PC-9 (cell line): ENCODE results near the gene PTPN13. TPM values are rescaled to one million over a fixed set of nuclear protein-coding genes. Genes with fewer than 3 reads are reported as not detected.

Experiments
- BruUV-seq: library from RNA; stranded (reverse); fragments of 400-500 nt; replicated peaks from 2 replicates; lab custom pipeline; 2021; lab: Mats Ljungman, UMichigan
- CTCF ChIA-PET: fragments of 300-600 bp; sonication (Branson Sonifier 250); formaldehyde crosslinking; loops from one replicate; lab custom pipeline; 2022; ENCODE audit warnings: antibody characterized with exemption; lab: Charles Lee
- POLR2A ChIA-PET: fragments of 300-600 bp; sonication (Branson Sonifier 250); formaldehyde crosslinking; loops from one replicate; lab custom pipeline; 2022; ENCODE audit warnings: antibody characterized with exemption; ENCODE audit not compliant: unreplicated experiment; lab: Charles Lee
- DNase-seq, 2 experiments: peaks; one replicate each; pipeline versions ENCODE4 v3.0.0 to v3.0.0-alpha.2; 2015 to 2022; ENCODE audit warnings: mixed read lengths in 1 of 2
- H2AFZ ChIP-seq: fragments of 200-600 bp; sonication (generic); 2 replicates; pipeline ENCODE4 v1.8.1; 2017; ENCODE audit warnings: antibody characterized with exemption
- H3F3A ChIP-seq: fragments of 200-600 bp; sonication (generic); 2 replicates; pipeline ENCODE4 v1.8.1; 2017; ENCODE audit warnings: antibody characterized with exemption, mild to moderate bottlenecking, low read depth; ENCODE audit not compliant: insufficient read depth
- H3K27ac ChIP-seq: fragments of 200-600 bp; sonication (generic); 2 replicates; pipeline ENCODE4 v1.6.1; 2016; ENCODE audit warnings: mixed run types
- H3K27me3 ChIP-seq: fragments of 200-600 bp; sonication (generic); 2 replicates; pipeline ENCODE4 v1.6.1; 2016; ENCODE audit warnings: low read depth, mixed run types; ENCODE audit not compliant: insufficient read depth
- H3K36me3 ChIP-seq: fragments of 200-600 bp; sonication (generic); 2 replicates; pipeline ENCODE4 v1.6.1; 2016; ENCODE audit warnings: low read depth, mixed run types
- H3K4me1 ChIP-seq: fragments of 200-600 bp; sonication (generic); replicated peaks from 2 replicates; pipeline ENCODE4 v1.6.1; 2016; ENCODE audit warnings: mixed run types; ENCODE audit not compliant: insufficient read depth
- H3K4me2 ChIP-seq: fragments of 200-600 bp; sonication (generic); 2 replicates; pipeline ENCODE4 v1.6.1; 2017; ENCODE audit warnings: mixed run types
- H3K4me3 ChIP-seq: fragments of 200-600 bp; sonication (generic); 2 replicates; pipeline ENCODE4 v1.6.1; 2016; ENCODE audit warnings: mixed run types
- H3K79me2 ChIP-seq: fragments of 200-600 bp; sonication (generic); 2 replicates; pipeline ENCODE4 v1.6.1; 2017; ENCODE audit warnings: low read depth, mixed run types
- H3K9me2 ChIP-seq: fragments of 200-600 bp; sonication (generic); 2 replicates; pipeline ENCODE4 v1.8.1; 2017; ENCODE audit warnings: mild to moderate bottlenecking; ENCODE audit not compliant: insufficient read depth
- H3K9me3 ChIP-seq: fragments of 200-600 bp; sonication (generic); 2 replicates; pipeline ENCODE4 v1.8.1; 2016; ENCODE audit warnings: low read depth; ENCODE audit not compliant: insufficient read depth
- H4K20me1 ChIP-seq: fragments of 200-600 bp; sonication (generic); 2 replicates; pipeline ENCODE4 v1.8.1; 2017; ENCODE audit not compliant: insufficient read depth
- EZH2 ChIP-seq: fragments of 200-600 bp; sonication (generic); IDR thresholded peaks from 2 replicates; pipeline ENCODE4 v1.8.0; 2017; ENCODE audit warnings: antibody characterized with exemption, low read depth
- intact Hi-C: fragments of 100-400 bp; cut with micrococcal nuclease; formaldehyde crosslinking; loops from one replicate; pipeline ENCODE4 v1.10.0; 2022; ENCODE audit not compliant: unreplicated experiment
- total RNA-seq: library from RNA; stranded (reverse); gene quantifications from 2 replicates; pipeline ENCODE4 v1.2.3, GENCODE V29; 2021
- TF ChIP-seq, protein P1 (sequence below): fragments of 200-600 bp; sonication (generic); conservative IDR thresholded peaks from 2 replicates; pipeline ENCODE4 v1.6.1; 2017; ENCODE audit warnings: mixed run types, antibody characterized with exemption, mild to moderate bottlenecking, moderate library complexity

PTPN13 gene
- total RNA-seq, 1 experiment from 2014 or later: 6.9 TPM

DNA sequence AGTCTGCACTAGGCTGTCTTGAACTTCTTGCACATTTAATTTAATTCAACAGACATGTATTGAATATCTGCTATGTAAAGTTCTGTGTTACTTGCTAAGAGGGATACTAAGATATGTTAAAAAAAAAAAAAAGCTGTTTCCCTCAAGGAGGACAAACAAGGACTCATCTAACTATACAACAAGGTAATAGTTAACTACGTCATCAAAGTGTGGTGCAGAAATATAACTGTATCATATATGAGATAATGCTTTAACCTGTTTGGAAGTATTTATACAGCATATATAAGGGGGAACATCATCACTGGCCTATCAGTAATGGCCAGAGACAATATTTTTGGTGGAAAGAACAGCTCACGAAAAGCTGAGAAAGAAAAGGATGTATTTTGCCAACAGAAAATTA is 89.9 kb downstream of the PTPN13 start:
- no peaks in the 10 kb centered on the region; the same call in 1 of the 2 replicates for H3K4me1 ChIP-seq
- no peak overlapping the region for H3K4me3 ChIP-seq
- no peaks in the 10 kb centered on the region for H3F3A ChIP-seq
- H2AFZ ChIP-seq: no peak overlapping the region
- TF ChIP-seq, protein P1, sequence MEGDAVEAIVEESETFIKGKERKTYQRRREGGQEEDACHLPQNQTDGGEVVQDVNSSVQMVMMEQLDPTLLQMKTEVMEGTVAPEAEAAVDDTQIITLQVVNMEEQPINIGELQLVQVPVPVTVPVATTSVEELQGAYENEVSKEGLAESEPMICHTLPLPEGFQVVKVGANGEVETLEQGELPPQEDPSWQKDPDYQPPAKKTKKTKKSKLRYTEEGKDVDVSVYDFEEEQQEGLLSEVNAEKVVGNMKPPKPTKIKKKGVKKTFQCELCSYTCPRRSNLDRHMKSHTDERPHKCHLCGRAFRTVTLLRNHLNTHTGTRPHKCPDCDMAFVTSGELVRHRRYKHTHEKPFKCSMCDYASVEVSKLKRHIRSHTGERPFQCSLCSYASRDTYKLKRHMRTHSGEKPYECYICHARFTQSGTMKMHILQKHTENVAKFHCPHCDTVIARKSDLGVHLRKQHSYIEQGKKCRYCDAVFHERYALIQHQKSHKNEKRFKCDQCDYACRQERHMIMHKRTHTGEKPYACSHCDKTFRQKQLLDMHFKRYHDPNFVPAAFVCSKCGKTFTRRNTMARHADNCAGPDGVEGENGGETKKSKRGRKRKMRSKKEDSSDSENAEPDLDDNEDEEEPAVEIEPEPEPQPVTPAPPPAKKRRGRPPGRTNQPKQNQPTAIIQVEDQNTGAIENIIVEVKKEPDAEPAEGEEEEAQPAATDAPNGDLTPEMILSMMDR: no peak
- no peak for TF ChIP-seq EZH2
- no peaks in the 10 kb centered on the region for H3K79me2 ChIP-seq
- POLR2A ChIA-PET: interaction anchor here (0.5 kb wide), 1 partner anchor 38 kb away, joined by 3 read pairs; no protein-coding TSS in a partner anchor
- DNase-seq: no peak
- H4K20me1 ChIP-seq: no peaks in the 10 kb centered on the region
- no peak overlapping the region for H3K4me2 ChIP-seq
- H3K9me3 ChIP-seq: no peaks in the 10 kb centered on the region
- no peaks in the 10 kb centered on the region for H3K36me3 ChIP-seq
- no TSS peak for BruUV-seq
- no peaks in the 10 kb centered on the region for H3K9me2 ChIP-seq
- H3K27ac ChIP-seq: no peak overlapping the region
- CTCF ChIA-PET: no interaction called here
- intact Hi-C loops: no loop called here
- no peaks in the 10 kb centered on the region for H3K27me3 ChIP-seq

DNA sequence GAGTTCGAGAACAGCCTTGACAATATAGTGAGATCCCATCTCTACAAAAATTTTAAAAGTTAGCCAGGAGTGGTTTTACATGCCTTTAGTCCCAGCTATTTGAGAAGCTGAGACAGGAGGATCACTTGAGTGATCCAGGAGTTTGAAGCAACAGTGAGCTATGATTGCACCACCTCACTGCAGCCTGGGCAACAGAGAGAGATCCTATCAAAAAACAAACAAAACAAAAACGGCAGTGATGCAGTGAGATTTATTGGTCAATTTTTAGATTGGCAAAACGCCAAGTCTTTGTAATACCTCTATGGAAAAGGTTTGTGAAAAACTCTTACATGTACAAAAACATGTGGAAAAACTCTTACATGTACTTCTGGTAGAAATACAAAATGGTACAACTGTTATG is 91.3 kb downstream of the PTPN13 start:
- intact Hi-C loops: no loop called here
- H3F3A ChIP-seq: no peaks in the 10 kb centered on the region
- H3K9me2 ChIP-seq: no peaks in the 10 kb centered on the region
- H3K36me3 ChIP-seq: no peaks in the 10 kb centered on the region
- H3K27me3 ChIP-seq: no peaks in the 10 kb centered on the region
- H3K4me3 ChIP-seq: no peak overlapping the region
- H3K9me3 ChIP-seq: no peaks in the 10 kb centered on the region
- no peaks in the 10 kb centered on the region for H4K20me1 ChIP-seq
- DNase-seq: no peak
- H3K79me2 ChIP-seq: no peaks in the 10 kb centered on the region
- no peaks in the 10 kb centered on the region; the same call in 1 of the 2 replicates for H3K4me1 ChIP-seq
- TF ChIP-seq, protein P1: no peak
- no peak for TF ChIP-seq EZH2
- no peak overlapping the region for H3K4me2 ChIP-seq
- BruUV-seq: no TSS peak
- no peak overlapping the region for H3K27ac ChIP-seq
- POLR2A ChIA-PET: no interaction called here
- CTCF ChIA-PET: no interaction called here
- H2AFZ ChIP-seq: no peak overlapping the region

DNA sequence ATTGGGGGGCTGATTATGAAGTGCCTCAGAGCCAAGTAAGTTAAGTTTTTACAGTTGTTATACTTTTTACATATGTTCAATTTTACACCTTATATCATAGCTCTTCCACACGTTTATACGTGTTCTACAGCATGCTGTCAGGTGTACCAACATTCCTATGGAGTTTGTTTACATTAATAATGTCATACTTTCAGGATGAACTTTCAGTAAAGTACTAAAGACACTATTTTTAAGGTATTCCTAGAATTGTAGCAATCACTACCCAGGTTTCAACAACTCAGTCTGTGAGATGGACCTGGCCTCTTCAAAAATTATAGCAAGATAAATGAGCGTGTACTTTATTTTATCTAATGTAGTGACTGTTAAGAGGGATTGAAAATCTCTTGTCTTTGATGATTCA is 92.6 kb downstream of the PTPN13 start:
- Histone ChIP-seq H3F3A (no peaks in the 10 kb centered on the region), H3K4me1 (no peaks in the 10 kb centered on the region; the same call in 1 of the 2 replicates), H2AFZ (no peak overlapping the region), H3K4me3 (no peak overlapping the region), H3K27ac (no peak overlapping the region), H4K20me1 (no peaks in the 10 kb centered on the region), H3K4me2 (no peak overlapping the region), H3K27me3 (no peaks in the 10 kb centered on the region), H3K9me2 (no peaks in the 10 kb centered on the region), H3K36me3 (no peaks in the 10 kb centered on the region), H3K9me3 (no peaks in the 10 kb centered on the region), H3K79me2 (no peaks in the 10 kb centered on the region)
- intact Hi-C loops: no loop called here
- TF ChIP-seq, protein P1: no peak
- CTCF ChIA-PET: no interaction called here
- DNase-seq: no peak
- no TSS peak for BruUV-seq
- POLR2A ChIA-PET: no interaction called here
